A673 (cell line): ENCODE data around the gene SEMA5A. TPM values are rescaled to one million over a fixed set of nuclear protein-coding genes. Genes with fewer than 3 reads are reported as not detected.

Source experiments
- BruUV-seq: library from RNA; stranded (reverse); fragments of 400-500 nt; replicated peaks from 2 replicates; lab custom pipeline; 2021; lab: Mats Ljungman, UMichigan
- CTCF ChIA-PET: fragments of 300-600 bp; sonication (Branson Sonifier 250); formaldehyde crosslinking; loops from one replicate; lab custom pipeline; 2022; ENCODE audit warnings: antibody characterized with exemption; lab: Charles Lee
- POLR2A ChIA-PET: fragments of 300-600 bp; sonication (Branson Sonifier 250); formaldehyde crosslinking; loops from one replicate; lab custom pipeline; 2022; ENCODE audit warnings: antibody characterized with exemption; ENCODE audit not compliant: low non-redundant PET; lab: Charles Lee
- DNase-seq: peaks from one replicate; pipeline ENCODE4 v3.0.0-alpha.2; 2015; ENCODE audit warnings: low spot score
- H3K27ac ChIP-seq: fragments of 200-600 bp; sonication (generic); 2 replicates; pipeline ENCODE4 v1.5.1; 2016; ENCODE audit warnings: mixed run types, low read depth, mild to moderate bottlenecking, mixed read lengths, antibody characterized with exemption, low read length; ENCODE audit not compliant: poor library complexity, severe bottlenecking
- H3K27me3 ChIP-seq: fragments of 200-600 bp; sonication (generic); replicated peaks from 2 replicates; pipeline ENCODE4 v1.6.1; 2017; ENCODE audit warnings: mixed run types, low read depth, mild to moderate bottlenecking, mixed read lengths, antibody characterized with exemption, low read length; ENCODE audit not compliant: insufficient read depth, poor library complexity
- H3K36me3 ChIP-seq: fragments of 200-600 bp; sonication (generic); 2 replicates; pipeline ENCODE4 v1.6.1; 2016; ENCODE audit warnings: mixed run types, mild to moderate bottlenecking, mixed read lengths, antibody characterized with exemption, low read length; ENCODE audit not compliant: insufficient read depth, poor library complexity, severe bottlenecking
- H3K4me1 ChIP-seq: fragments of 200-600 bp; sonication (generic); 2 replicates; pipeline ENCODE4 v1.6.1; 2017; ENCODE audit warnings: mixed run types, mild to moderate bottlenecking, mixed read lengths, antibody characterized with exemption, low read length; ENCODE audit not compliant: insufficient read depth, poor library complexity, severe bottlenecking
- H3K4me3 ChIP-seq: fragments of 200-600 bp; sonication (generic); 2 replicates; pipeline ENCODE4 v1.5.1; 2016; ENCODE audit warnings: low read depth, mixed run types, mild to moderate bottlenecking, mixed read lengths, low read length; ENCODE audit not compliant: poor library complexity, severe bottlenecking
- H3K9me3 ChIP-seq: fragments of 200-600 bp; sonication (generic); 2 replicates; pipeline ENCODE4 v1.6.1; 2016; ENCODE audit warnings: mixed run types, low read depth, mild to moderate bottlenecking, mixed read lengths, antibody characterized with exemption, low read length; ENCODE audit not compliant: poor library complexity, severe bottlenecking
- CTCF ChIP-seq: fragments of 300-800, 200-600 bp; sonication (generic); conservative IDR thresholded peaks from 2 replicates; pipeline ENCODE4 v1.5.1; 2017; ENCODE audit warnings: low read depth, mild to moderate bottlenecking, antibody characterized with exemption, low read length, moderate library complexity, mixed read lengths
- EZH2 ChIP-seq: fragments of 200-600 bp; sonication (generic); IDR thresholded peaks from 2 replicates; pipeline ENCODE4 v1.6.1; 2017; ENCODE audit warnings: borderline replicate concordance, low read depth, mild to moderate bottlenecking, mixed read lengths, antibody characterized with exemption, low read length; ENCODE audit not compliant: poor library complexity, severe bottlenecking
- intact Hi-C: fragments of 100-400 bp; cut with micrococcal nuclease; formaldehyde crosslinking; loops from one replicate; pipeline ENCODE4 v1.10.0; 2022; ENCODE audit not compliant: unreplicated experiment
- total RNA-seq: library from RNA; stranded (reverse); gene quantifications from 2 replicates; pipeline ENCODE4 v1.2.3, GENCODE V29; 2021

Gene SEMA5A
- total RNA-seq, 1 experiment from 2014 or later: 0.17 TPM

GRCh38 chr5:9582406-9582805 is 36.5 kb upstream of the SEMA5A start:
- no peak for TF ChIP-seq EZH2
- TF ChIP-seq CTCF: no peak
- BruUV-seq: no TSS peak
- Histone ChIP-seq H3K4me3 (no peak overlapping the region), H3K9me3 (no peaks in the 10 kb centered on the region), H3K4me1 (no peaks in the 10 kb centered on the region), H3K27me3 (no peaks in the 10 kb centered on the region), H3K27ac (no peak overlapping the region), H3K36me3 (no peaks in the 10 kb centered on the region)
- no peak for DNase-seq
- intact Hi-C loops: no loop called here
- ChIA-PET CTCF (no interaction called here), POLR2A (no interaction called here)

- CTCF ChIA-PET: no interaction called here
- Histone ChIP-seq H3K4me3 (no peak overlapping the region), H3K36me3 (no peaks in the 10 kb centered on the region), H3K9me3 (no peaks in the 10 kb centered on the region), H3K27ac (no peak overlapping the region), H3K27me3 (no peaks in the 10 kb centered on the region), H3K4me1 (no peaks in the 10 kb centered on the region)
- POLR2A ChIA-PET: no interaction called here
- intact Hi-C loops: no loop called here
- TF ChIP-seq CTCF (no peak), EZH2 (no peak)
- BruUV-seq: no TSS peak
- DNase-seq: no peak
Measured at GRCh38 chr5:9573796-9574195, 27.9 kb upstream of the SEMA5A start.

GRCh38 chr5:9572246-9572645 is 26.4 kb upstream of the SEMA5A start:
- no peak for TF ChIP-seq EZH2
- no peak for TF ChIP-seq CTCF
- intact Hi-C loops: no loop called here
- no peaks in the 10 kb centered on the region for H3K4me1 ChIP-seq
- POLR2A ChIA-PET: no interaction called here
- H3K27me3 ChIP-seq: no peaks in the 10 kb centered on the region
- CTCF ChIA-PET: no interaction called here
- no peak overlapping the region for H3K27ac ChIP-seq
- H3K36me3 ChIP-seq: no peaks in the 10 kb centered on the region
- H3K9me3 ChIP-seq: no peaks in the 10 kb centered on the region
- no peak overlapping the region for H3K4me3 ChIP-seq
- DNase-seq: no peak
- no TSS peak for BruUV-seq
